Stomach smooth muscle (tissue), 2 donors: ENCODE data around the gene KCNQ5.

Experiments used
- H3K27ac ChIP-seq: one replicate; pipeline ENCODE4 v1.7.0; 2013; ENCODE audit warnings: mild to moderate bottlenecking, low read length, inconsistent platforms
- H3K27me3 ChIP-seq, 2 donors: one replicate each; pipeline ENCODE4 v1.7.0; 2013; ENCODE audit warnings: low read length in 2 of 2; ENCODE audit not compliant: insufficient read depth in 2 of 2, control insufficient read depth in 1 of 2
- H3K36me3 ChIP-seq, 2 donors: one replicate each; pipeline ENCODE4 v1.7.0; 2013; ENCODE audit warnings: low read length in 2 of 2; ENCODE audit not compliant: control insufficient read depth in 2 of 2, insufficient read depth in 2 of 2
- H3K4me1 ChIP-seq: one replicate; pipeline ENCODE4 v1.7.0; 2013; ENCODE audit warnings: low read length; ENCODE audit not compliant: control insufficient read depth, insufficient read depth
- H3K4me3 ChIP-seq, 2 donors: one replicate each; pipeline ENCODE4 v1.7.0; 2013; ENCODE audit warnings: low read length in 2 of 2
- H3K9ac ChIP-seq, 2 donors: one replicate each; pipeline ENCODE4 v1.7.0; 2013; ENCODE audit warnings: low read length in 2 of 2, mild to moderate bottlenecking in 1 of 2
- H3K9me3 ChIP-seq, 2 donors: one replicate each; pipeline ENCODE4 v1.7.0; 2013; ENCODE audit warnings: low read length in 2 of 2; ENCODE audit not compliant: control insufficient read depth in 2 of 2
- donor health status: healthy.
- donor health status: Pancreatic carcinoma.

Gene KCNQ5

GRCh38 chr6:73024598-73024997, 402.7 kb downstream of the KCNQ5 start:
- Histone ChIP-seq H3K4me1 (no peaks in the 10 kb centered on the region), H3K27ac (no peak overlapping the region), H3K9ac (no peak overlapping the region), H3K36me3 (no peaks in the 10 kb centered on the region), H3K4me3 (no peak overlapping the region), H3K27me3 (no peaks in the 10 kb centered on the region), H3K9me3 (no peaks in the 10 kb centered on the region)

- H3K27me3 ChIP-seq = no peaks in the 10 kb centered on the region
- no peak overlapping the region for H3K9ac ChIP-seq
- no peaks in the 10 kb centered on the region for H3K4me1 ChIP-seq
- no peak overlapping the region for H3K27ac ChIP-seq
- no peaks in the 10 kb centered on the region for H3K9me3 ChIP-seq
- no peaks in the 10 kb centered on the region for H3K36me3 ChIP-seq
- no peak overlapping the region for H3K4me3 ChIP-seq
Measured at GRCh38 chr6:73027691-73028090, 405.8 kb downstream of the KCNQ5 start.

DNA sequence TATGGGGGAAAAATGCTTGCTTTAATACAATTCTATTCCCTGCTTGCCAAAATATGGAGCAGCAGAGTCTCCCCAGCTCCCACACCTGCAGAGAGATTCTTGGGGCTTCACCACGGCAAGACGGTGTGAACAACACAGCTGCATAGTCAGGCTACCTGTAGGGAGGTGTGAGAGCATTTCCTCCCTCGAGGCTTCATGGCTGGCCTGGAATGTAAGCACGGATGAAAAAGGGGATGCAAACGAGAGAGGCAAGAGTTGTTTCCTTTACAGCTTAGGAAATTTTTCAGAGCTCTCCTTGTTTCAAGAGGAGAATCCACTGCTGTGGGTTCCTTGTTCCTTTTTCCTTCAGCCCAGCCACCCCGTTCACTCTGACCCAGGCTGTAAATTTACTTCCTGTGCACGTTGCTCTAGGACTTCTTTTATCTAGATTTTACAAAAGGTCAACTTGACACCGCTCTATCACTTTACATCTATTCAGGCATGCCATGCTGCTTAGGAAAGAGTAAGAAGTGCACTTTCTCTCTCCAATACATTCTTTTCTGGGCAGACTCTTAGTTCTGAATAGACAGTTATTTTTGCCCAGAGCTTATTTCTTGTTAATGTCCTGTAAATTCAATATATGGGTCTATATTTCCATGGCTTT, 406.4 kb downstream of the KCNQ5 start:
- Histone ChIP-seq H3K9me3 (no peaks in the 10 kb centered on the region), H3K4me3 (no peak overlapping the region), H3K27ac (no peak overlapping the region), H3K27me3 (no peaks in the 10 kb centered on the region), H3K4me1 (no peaks in the 10 kb centered on the region), H3K36me3 (no peaks in the 10 kb centered on the region), H3K9ac (no peak overlapping the region)

- H3K4me3 ChIP-seq = no peak overlapping the region
Measured at GRCh38 chr6:73028893-73029450, 407.1 kb downstream of the KCNQ5 start.

GRCh38 chr6:73030257-73030656, 408.4 kb downstream of the KCNQ5 start:
- Histone ChIP-seq H3K9ac (no peak overlapping the region), H3K27me3 (no peaks in the 10 kb centered on the region), H3K4me1 (no peaks in the 10 kb centered on the region), H3K27ac (no peak overlapping the region), H3K4me3 (no peak overlapping the region), H3K36me3 (no peaks in the 10 kb centered on the region), H3K9me3 (no peaks in the 10 kb centered on the region)

More at GRCh38 chr6:73028893-73029450, 407.1 kb downstream of the KCNQ5 start:
- H3K36me3 ChIP-seq = no peaks in the 10 kb centered on the region
- H3K4me1 ChIP-seq = no peaks in the 10 kb centered on the region
- H3K27me3 ChIP-seq = no peaks in the 10 kb centered on the region
- H3K9me3 ChIP-seq = no peaks in the 10 kb centered on the region
- no peak overlapping the region for H3K27ac ChIP-seq
- no peak overlapping the region for H3K9ac ChIP-seq

DNA sequence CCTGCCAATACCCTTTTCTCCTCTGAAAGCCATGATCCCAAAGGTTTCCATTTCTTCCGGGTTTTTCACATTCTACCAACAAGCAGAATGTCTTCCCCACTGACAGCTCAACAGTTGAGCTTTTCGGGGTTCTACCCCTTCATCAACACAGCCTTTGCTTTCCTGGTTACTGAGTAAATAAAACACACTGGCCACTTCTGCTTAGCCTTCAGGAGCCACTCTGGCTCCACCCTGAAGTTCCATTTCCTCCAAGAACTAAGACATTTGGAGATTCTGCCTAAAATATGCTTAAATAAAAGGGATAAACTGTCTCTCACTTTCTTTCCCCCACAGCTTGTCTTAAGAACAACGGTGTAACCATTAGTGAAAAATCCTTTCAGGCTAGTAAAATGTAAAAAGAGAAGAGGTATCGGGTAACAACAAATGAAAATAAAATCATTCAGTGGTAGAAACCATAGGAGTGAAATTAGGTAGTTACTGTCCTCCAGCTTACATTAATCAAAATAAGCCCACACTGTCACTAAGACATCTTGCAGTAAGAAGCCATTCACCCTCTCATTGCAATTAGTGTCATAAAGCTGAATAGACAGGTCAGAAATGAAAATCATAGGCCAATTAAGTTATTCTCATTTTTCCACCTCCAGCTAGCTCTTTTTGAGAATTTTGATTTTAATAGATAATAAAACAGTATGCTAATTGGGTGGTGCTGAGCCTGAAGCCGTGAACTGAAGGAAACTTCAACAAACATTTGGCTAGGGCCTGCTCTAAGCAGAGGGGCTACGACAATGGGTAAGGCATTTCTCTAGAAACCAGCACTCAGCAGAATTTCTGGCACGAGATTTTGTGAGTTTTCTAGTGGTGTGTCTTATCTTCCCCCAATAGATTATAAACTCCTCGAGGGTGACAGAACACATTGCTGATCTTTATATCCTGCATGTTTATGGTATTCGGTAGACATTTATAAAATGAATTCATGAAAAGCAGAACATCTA, 409.2 kb downstream of the KCNQ5 start:
- H3K9me3 ChIP-seq = no peaks in the 10 kb centered on the region
- no peaks in the 10 kb centered on the region for H3K36me3 ChIP-seq
- no peaks in the 10 kb centered on the region for H3K4me1 ChIP-seq
- no peaks in the 10 kb centered on the region for H3K27me3 ChIP-seq
- H3K27ac ChIP-seq = no peak overlapping the region
- no peak overlapping the region for H3K4me3 ChIP-seq
- H3K9ac ChIP-seq = no peak overlapping the region

GRCh38 chr6:73032586-73032985, 410.7 kb downstream of the KCNQ5 start:
- Histone ChIP-seq H3K27ac (no peak overlapping the region), H3K4me3 (no peak overlapping the region), H3K9me3 (no peaks in the 10 kb centered on the region), H3K9ac (no peak overlapping the region), H3K36me3 (no peaks in the 10 kb centered on the region), H3K4me1 (no peaks in the 10 kb centered on the region), H3K27me3 (no peaks in the 10 kb centered on the region)

DNA sequence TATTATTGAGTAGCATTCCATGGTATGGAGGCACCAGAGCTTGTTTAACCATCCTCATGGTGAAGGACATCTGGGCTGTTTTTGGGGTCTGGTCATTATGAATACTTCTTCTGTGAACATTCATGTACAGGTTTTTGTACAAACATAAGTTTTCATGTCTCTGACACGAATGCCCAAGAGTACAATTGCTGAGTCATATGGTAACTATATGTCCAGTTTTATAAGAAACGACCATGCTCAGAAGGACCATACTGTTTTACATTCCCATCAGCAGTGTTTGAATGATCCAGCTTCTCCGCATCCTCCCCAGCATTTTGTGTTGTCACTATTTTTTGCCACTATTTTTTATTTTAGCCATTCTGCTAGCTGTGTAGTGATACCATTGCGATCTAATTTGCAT, 414.8 kb downstream of the KCNQ5 start:
- Histone ChIP-seq H3K9ac (no peak overlapping the region), H3K4me1 (no peaks in the 10 kb centered on the region), H3K27ac (no peak overlapping the region), H3K27me3 (no peaks in the 10 kb centered on the region), H3K36me3 (no peaks in the 10 kb centered on the region), H3K4me3 (no peak overlapping the region), H3K9me3 (no peaks in the 10 kb centered on the region)

DNA sequence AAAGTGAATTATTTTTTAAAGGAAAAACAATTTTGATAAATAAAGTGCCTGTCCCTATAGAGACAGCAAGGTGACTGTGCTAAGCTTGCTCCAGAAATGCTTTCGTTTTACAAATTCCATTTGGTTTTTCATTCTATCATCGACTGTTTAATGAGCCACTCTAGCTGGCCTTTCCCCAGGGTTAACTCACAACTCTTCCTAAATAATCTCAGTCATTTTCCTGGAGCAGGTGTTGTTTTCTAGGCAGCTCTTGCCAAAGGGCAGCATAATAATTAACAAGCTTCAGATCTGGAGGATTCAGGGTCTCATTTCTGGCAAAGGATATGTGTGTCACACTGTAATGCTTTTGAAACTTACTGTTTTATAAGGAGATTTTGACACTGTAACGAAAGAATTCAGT, 419.2 kb downstream of the KCNQ5 start:
- no peak overlapping the region for H3K4me3 ChIP-seq
- H3K9me3 ChIP-seq = no peaks in the 10 kb centered on the region
- no peak overlapping the region for H3K27ac ChIP-seq
- H3K9ac ChIP-seq = no peak overlapping the region
- H3K36me3 ChIP-seq = no peaks in the 10 kb centered on the region
- no peaks in the 10 kb centered on the region for H3K27me3 ChIP-seq
- no peaks in the 10 kb centered on the region for H3K4me1 ChIP-seq

DNA sequence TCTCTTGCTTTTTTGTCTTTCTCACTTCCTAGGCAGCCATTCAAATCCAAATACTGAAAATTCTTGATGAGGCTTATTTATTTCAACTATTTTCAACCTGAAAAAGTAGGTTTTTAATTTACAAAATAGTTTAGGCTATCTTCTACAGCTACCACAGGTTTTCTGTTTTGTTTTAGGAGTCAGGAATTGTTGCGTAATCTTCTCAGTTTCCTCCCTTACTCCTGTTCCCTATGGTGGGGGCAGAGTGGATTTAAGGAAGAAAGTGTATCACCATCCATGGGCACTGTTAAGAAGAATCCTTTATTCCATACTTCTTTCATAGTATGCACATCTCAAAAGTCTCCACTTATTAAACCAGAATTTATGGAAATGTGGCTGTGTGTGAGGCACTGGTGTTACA, 421.0 kb downstream of the KCNQ5 start:
- H3K4me1 ChIP-seq = no peaks in the 10 kb centered on the region
- H3K36me3 ChIP-seq = no peaks in the 10 kb centered on the region
- no peaks in the 10 kb centered on the region for H3K9me3 ChIP-seq
- H3K27ac ChIP-seq = no peak overlapping the region
- no peak overlapping the region for H3K4me3 ChIP-seq
- no peaks in the 10 kb centered on the region for H3K27me3 ChIP-seq
- H3K9ac ChIP-seq = no peak overlapping the region
